ENCODE measurements around the gene OR8D1. TPM values are rescaled to one million over a fixed set of nuclear protein-coding genes. Genes with fewer than 3 reads are reported as not detected.

The OR8D1 gene
- not detected for polyA plus RNA-seq
- long read RNA-seq, donor 1: 0 reads
- long read RNA-seq, donor 2: 0 reads
- long read RNA-seq, donor 3: 0 reads
- long read RNA-seq, donor 4: 0 reads
- long read RNA-seq, donor 5: 0 reads
- long read RNA-seq, donor 6: 0 reads
- long read RNA-seq, donor 7: 0 reads
- long read RNA-seq, donor 8: 0 reads
- long read RNA-seq, donor 9: 0 reads
- long read RNA-seq, donor 10: 0 reads

- Histone ChIP-seq H3K9me3 (ENCODE audit: control insufficient read depth in 2 of 2, insufficient read depth in 1 of 2, low read depth in 1 of 2, low read length in 1 of 2) (no peaks in the 10 kb centered on the region), H3K27ac (ENCODE audit: low read depth in 1 of 3, low read length in 2 of 3) (no peak within 1 kb of the TSS), H3K4me1 (ENCODE audit: control insufficient read depth in 3 of 3, insufficient read depth in 2 of 3, low read depth in 1 of 3, low read length in 2 of 3) (no peaks in the 10 kb centered on the region), H3K36me3 (ENCODE audit: control insufficient read depth in 3 of 3, insufficient read depth in 2 of 3, low read depth in 1 of 3, low read length in 3 of 3) (no peaks in the 10 kb centered on the region), H3K4me3 (ENCODE audit: low read depth in 1 of 3, low read length in 3 of 3) (no peak within 1 kb of the TSS), H3K27me3 (ENCODE audit: control insufficient read depth in 3 of 3, insufficient read depth in 3 of 3, low read length in 3 of 3) (no peaks in the 10 kb centered on the region)
- no peak for FAIRE-seq
- no peak for DNase-seq
- 73 to 86% (median 79%) methylated on average over 2 of the region's 2 CpGs for WGBS, 3 donors
Observed at GRCh38 chr11:124313849-124314248, at the start of gene OR8D1. OR8D1 (minus strand) TSS chr11:124313949; CDS start chr11:124310766, 3,183 bp downstream.

- Histone ChIP-seq H3K9me3 (ENCODE audit: control insufficient read depth in 2 of 2, insufficient read depth in 1 of 2, low read depth in 1 of 2, low read length in 1 of 2) (no peaks in the 10 kb centered on the region), H3K4me1 (ENCODE audit: control insufficient read depth in 3 of 3, insufficient read depth in 2 of 3, low read depth in 1 of 3, low read length in 2 of 3) (no peaks in the 10 kb centered on the region), H3K27me3 (ENCODE audit: control insufficient read depth in 3 of 3, insufficient read depth in 3 of 3, low read length in 3 of 3) (no peaks in the 10 kb centered on the region), H3K36me3 (ENCODE audit: control insufficient read depth in 3 of 3, insufficient read depth in 2 of 3, low read depth in 1 of 3, low read length in 3 of 3) (no peaks in the 10 kb centered on the region), H3K27ac (ENCODE audit: low read depth in 1 of 3, low read length in 2 of 3) (no peak overlapping the region), H3K4me3 (ENCODE audit: low read depth in 1 of 3, low read length in 3 of 3) (no peak overlapping the region)
- DNase-seq (no peak), FAIRE-seq (no peak)
- 32 to 36% (median 33%) methylated on average over 2 of the region's 2 CpGs for WGBS, 3 donors
Observed at GRCh38 chr11:124359566-124359965, 45.8 kb upstream of the OR8D1 start.

- Histone ChIP-seq H3K9me3 (ENCODE audit: control insufficient read depth in 2 of 2, insufficient read depth in 1 of 2, low read depth in 1 of 2, low read length in 1 of 2) (no peaks in the 10 kb centered on the region), H3K4me1 (ENCODE audit: control insufficient read depth in 3 of 3, insufficient read depth in 2 of 3, low read depth in 1 of 3, low read length in 2 of 3) (no peaks in the 10 kb centered on the region), H3K36me3 (ENCODE audit: control insufficient read depth in 3 of 3, insufficient read depth in 2 of 3, low read depth in 1 of 3, low read length in 3 of 3) (no peaks in the 10 kb centered on the region), H3K27me3 (ENCODE audit: control insufficient read depth in 3 of 3, insufficient read depth in 3 of 3, low read length in 3 of 3) (no peaks in the 10 kb centered on the region), H3K4me3 (ENCODE audit: low read depth in 1 of 3, low read length in 3 of 3) (no peak overlapping the region), H3K27ac (ENCODE audit: low read depth in 1 of 3, low read length in 2 of 3) (no peak overlapping the region)
- FAIRE-seq: no peak
- WGBS, 3 donors: 30 to 53% (median 42%) methylated on average over 3 of the region's 3 CpGs
- DNase-seq: no peak
Observed at GRCh38 chr11:124346311-124346955, 32.7 kb upstream of the OR8D1 start.

- H3K36me3 ChIP-seq (ENCODE audit: control insufficient read depth in 3 of 3, insufficient read depth in 2 of 3, low read depth in 1 of 3, low read length in 3 of 3): no peaks in the 10 kb centered on the region
- WGBS, 3 donors: 76 to 79% (median 78%) methylated on average over 5 of the region's 5 CpGs
- no peaks in the 10 kb centered on the region for H3K4me1 ChIP-seq (ENCODE audit: control insufficient read depth in 3 of 3, insufficient read depth in 2 of 3, low read depth in 1 of 3, low read length in 2 of 3)
- FAIRE-seq (no peak), DNase-seq (no peak)
- no peak overlapping the region for H3K4me3 ChIP-seq (ENCODE audit: low read depth in 1 of 3, low read length in 3 of 3)
- H3K9me3 ChIP-seq (ENCODE audit: control insufficient read depth in 2 of 2, insufficient read depth in 1 of 2, low read depth in 1 of 2, low read length in 1 of 2): no peaks in the 10 kb centered on the region
- H3K27ac ChIP-seq (ENCODE audit: low read depth in 1 of 3, low read length in 2 of 3): no peak overlapping the region
- H3K27me3 ChIP-seq (ENCODE audit: control insufficient read depth in 3 of 3, insufficient read depth in 3 of 3, low read length in 3 of 3): no peaks in the 10 kb centered on the region
Observed at GRCh38 chr11:124344346-124344745, 30.6 kb upstream of the OR8D1 start.

- FAIRE-seq: no peak
- WGBS, 3 donors: 15 to 63% (median 28%) methylated on average over 2 of the region's 2 CpGs
Observed at GRCh38 chr11:124340142-124340447, 26.3 kb upstream of the OR8D1 start.

GRCh38 chr11:124339396-124340141 is 25.8 kb upstream of the OR8D1 start:
- no peak overlapping the region for H3K4me3 ChIP-seq (ENCODE audit: low read depth in 1 of 3, low read length in 3 of 3)
- H3K4me1 ChIP-seq (ENCODE audit: control insufficient read depth in 3 of 3, insufficient read depth in 2 of 3, low read depth in 1 of 3, low read length in 2 of 3): no peaks in the 10 kb centered on the region
- 73 to 75% (median 74%) methylated on average over 6 of the region's 6 CpGs for WGBS, 3 donors
- no peak overlapping the region for H3K27ac ChIP-seq (ENCODE audit: low read depth in 1 of 3, low read length in 2 of 3)
- no peaks in the 10 kb centered on the region for H3K9me3 ChIP-seq (ENCODE audit: control insufficient read depth in 2 of 2, insufficient read depth in 1 of 2, low read depth in 1 of 2, low read length in 1 of 2)
- FAIRE-seq (no peak), DNase-seq (no peak)
- no peaks in the 10 kb centered on the region for H3K36me3 ChIP-seq (ENCODE audit: control insufficient read depth in 3 of 3, insufficient read depth in 2 of 3, low read depth in 1 of 3, low read length in 3 of 3)
- no peaks in the 10 kb centered on the region for H3K27me3 ChIP-seq (ENCODE audit: control insufficient read depth in 3 of 3, insufficient read depth in 3 of 3, low read length in 3 of 3)

More at GRCh38 chr11:124340142-124340447, 26.3 kb upstream of the OR8D1 start:
- no peak for DNase-seq
- H3K36me3 ChIP-seq (ENCODE audit: control insufficient read depth in 3 of 3, insufficient read depth in 2 of 3, low read depth in 1 of 3, low read length in 3 of 3): no peaks in the 10 kb centered on the region
- no peak overlapping the region for H3K27ac ChIP-seq (ENCODE audit: low read depth in 1 of 3, low read length in 2 of 3)
- no peaks in the 10 kb centered on the region for H3K27me3 ChIP-seq (ENCODE audit: control insufficient read depth in 3 of 3, insufficient read depth in 3 of 3, low read length in 3 of 3)
- no peaks in the 10 kb centered on the region for H3K4me1 ChIP-seq (ENCODE audit: control insufficient read depth in 3 of 3, insufficient read depth in 2 of 3, low read depth in 1 of 3, low read length in 2 of 3)
- H3K4me3 ChIP-seq (ENCODE audit: low read depth in 1 of 3, low read length in 3 of 3): no peak overlapping the region
- H3K9me3 ChIP-seq (ENCODE audit: control insufficient read depth in 2 of 2, insufficient read depth in 1 of 2, low read depth in 1 of 2, low read length in 1 of 2): no peaks in the 10 kb centered on the region

GRCh38 chr11:124331873-124332272 is 18.1 kb upstream of the OR8D1 start:
- DNase-seq: no peak
- WGBS, 3 donors: 73 to 79% (median 73%) methylated on average over 3 of the region's 3 CpGs
- no peak overlapping the region for H3K27ac ChIP-seq (ENCODE audit: low read depth in 1 of 3, low read length in 2 of 3)
- no peaks in the 10 kb centered on the region for H3K36me3 ChIP-seq (ENCODE audit: control insufficient read depth in 3 of 3, insufficient read depth in 2 of 3, low read depth in 1 of 3, low read length in 3 of 3)
- no peaks in the 10 kb centered on the region for H3K4me1 ChIP-seq (ENCODE audit: control insufficient read depth in 3 of 3, insufficient read depth in 2 of 3, low read depth in 1 of 3, low read length in 2 of 3)
- no peaks in the 10 kb centered on the region for H3K9me3 ChIP-seq (ENCODE audit: control insufficient read depth in 2 of 2, insufficient read depth in 1 of 2, low read depth in 1 of 2, low read length in 1 of 2)
- no peak overlapping the region for H3K4me3 ChIP-seq (ENCODE audit: low read depth in 1 of 3, low read length in 3 of 3)
- H3K27me3 ChIP-seq (ENCODE audit: control insufficient read depth in 3 of 3, insufficient read depth in 3 of 3, low read length in 3 of 3): no peaks in the 10 kb centered on the region
- FAIRE-seq: no peak

GRCh38 chr11:124329787-124330478 is 16.2 kb upstream of the OR8D1 start:
- Histone ChIP-seq H3K36me3 (ENCODE audit: control insufficient read depth in 3 of 3, insufficient read depth in 2 of 3, low read depth in 1 of 3, low read length in 3 of 3) (no peaks in the 10 kb centered on the region), H3K9me3 (ENCODE audit: control insufficient read depth in 2 of 2, insufficient read depth in 1 of 2, low read depth in 1 of 2, low read length in 1 of 2) (no peaks in the 10 kb centered on the region), H3K4me3 (ENCODE audit: low read depth in 1 of 3, low read length in 3 of 3) (no peak overlapping the region), H3K27me3 (ENCODE audit: control insufficient read depth in 3 of 3, insufficient read depth in 3 of 3, low read length in 3 of 3) (no peaks in the 10 kb centered on the region), H3K27ac (ENCODE audit: low read depth in 1 of 3, low read length in 2 of 3) (no peak overlapping the region), H3K4me1 (ENCODE audit: control insufficient read depth in 3 of 3, insufficient read depth in 2 of 3, low read depth in 1 of 3, low read length in 2 of 3) (no peaks in the 10 kb centered on the region)
- 50 to 61% (median 59%) methylated on average over 2 of the region's 2 CpGs for WGBS, 3 donors
- DNase-seq: no peak
- FAIRE-seq: no peak

Measured in small intestine (tissue), 16 donors.